H1 (cell line): ENCODE data around the gene PLEKHA1. TPM values are rescaled to one million over a fixed set of nuclear protein-coding genes. Genes with fewer than 3 reads are reported as not detected.

Experiments
- CTCF ChIA-PET: fragments of 300-600 bp; sonication (Branson Sonifier 250); formaldehyde crosslinking; loops from one replicate; lab custom pipeline; 2021; ENCODE audit not compliant: partially characterized antibody; lab: Charles Lee
- POLR2A ChIA-PET: fragments of 300-600 bp; sonication (Branson Sonifier 250); formaldehyde crosslinking; loops from one replicate; lab custom pipeline; 2021; ENCODE audit warnings: inconsistent platforms; ENCODE audit not compliant: partially characterized antibody; lab: Charles Lee
- DNase-seq, 2 experiments: peaks; one replicate each; pipeline versions ENCODE4 v3.0.0 to v3.0.0-alpha.2; 2010 to 2022; ENCODE audit warnings: low spot score in 2 of 2, low read depth in 1 of 2, mixed read lengths in 1 of 2
- FAIRE-seq: peaks from 2 replicates; lab custom pipeline; 2011; peaks lifted over from hg19 to GRCh38; lab: Jason Lieb, UNC
- H2AFZ ChIP-seq: 2 replicates; pipeline ENCODE4 v1.8.1; 2012; ENCODE audit warnings: low read length, inconsistent platforms
- H2AK5ac ChIP-seq: 2 replicates; pipeline ENCODE4 v1.6.1; 2013; ENCODE audit warnings: low read depth, low read length
- H2BK120ac ChIP-seq: replicated peaks from 2 replicates; pipeline ENCODE3; 2013; ENCODE audit warnings: low read depth, low read length, inconsistent platforms
- H2BK12ac ChIP-seq: 2 replicates; pipeline ENCODE4 v1.6.1; 2013; ENCODE audit warnings: low read depth, low read length
- H2BK15ac ChIP-seq: 2 replicates; pipeline ENCODE4 v1.6.1; 2013; ENCODE audit warnings: low read length
- H2BK20ac ChIP-seq: 2 replicates; pipeline ENCODE4 v1.6.1; 2013; ENCODE audit warnings: low read length
- H2BK5ac ChIP-seq: 2 replicates; pipeline ENCODE4 v1.6.1; 2013; ENCODE audit warnings: low read depth, low read length
- H3K14ac ChIP-seq: 2 replicates; pipeline ENCODE4 v1.6.1; 2013; ENCODE audit warnings: inconsistent platforms; ENCODE audit not compliant: insufficient read length
- H3K18ac ChIP-seq: 2 replicates; pipeline ENCODE4 v1.6.1; 2013; ENCODE audit warnings: low read length; ENCODE audit errors: extremely low read depth
- H3K23ac ChIP-seq: 2 replicates; pipeline ENCODE4 v1.6.1; 2013; ENCODE audit warnings: inconsistent platforms; ENCODE audit not compliant: insufficient read length
- H3K23me2 ChIP-seq: 2 replicates; pipeline ENCODE4 v1.6.1; 2013; ENCODE audit warnings: low read depth, low read length
- H3K27ac ChIP-seq: 2 replicates; pipeline ENCODE4 v1.6.1; 2011; ENCODE audit warnings: low read depth, low read length, inconsistent platforms
- H3K27me3 ChIP-seq, 4 experiments: replicated peaks in 1 of 4; 1 replicate in 1 of 4; 2 replicates in 3 of 4; pipeline versions ENCODE4 v1.6.1 to v1.8.1; 2011 to 2013; ENCODE audit warnings: low read length in 3 of 4, mild to moderate bottlenecking in 3 of 4, inconsistent platforms in 2 of 4, mixed read lengths in 2 of 4, moderate library complexity in 1 of 4; ENCODE audit not compliant: control insufficient read depth in 3 of 4, insufficient read depth in 3 of 4; ENCODE audit errors: extremely low read depth in 1 of 4
- H3K36me3 ChIP-seq, 4 experiments: 2 replicates each; pipeline versions ENCODE4 v1.6.1 to v1.8.1; 2011 to 2013; ENCODE audit warnings: mild to moderate bottlenecking in 4 of 4, low read length in 3 of 4, moderate library complexity in 2 of 4, control low read depth in 1 of 4, inconsistent platforms in 1 of 4; ENCODE audit not compliant: insufficient read depth in 4 of 4, control insufficient read depth in 2 of 4
- H3K4ac ChIP-seq: replicated peaks from 2 replicates; pipeline ENCODE3; 2013; ENCODE audit warnings: low read length, low read depth, mixed read lengths, inconsistent platforms; ENCODE audit not compliant: insufficient read length
- H3K4me1 ChIP-seq, 4 experiments: replicated peaks in 1 of 4; 1 replicate in 1 of 4; 2 replicates in 3 of 4; pipeline versions ENCODE4 v1.6.1 to v1.8.1; 2011 to 2013; ENCODE audit warnings: low read length in 3 of 4, inconsistent platforms in 2 of 4, mixed read lengths in 1 of 4; ENCODE audit not compliant: insufficient read depth in 4 of 4, control insufficient read depth in 3 of 4
- H3K4me2 ChIP-seq, 2 experiments: 2 replicates each; pipeline versions ENCODE4 v1.6.1 to v1.8.1; 2011 to 2013; ENCODE audit warnings: low read depth in 2 of 2, low read length in 2 of 2, control low read depth in 1 of 2, inconsistent platforms in 1 of 2, mild to moderate bottlenecking in 1 of 2; ENCODE audit not compliant: insufficient read depth in 1 of 2
- H3K4me3 ChIP-seq, 4 experiments: fragments of 200-600, 300-600 bp in 1 of 4; sonication (generic), shearing (Covaris generic), sonication (Bioruptor Twin) in 1 of 4; 2 replicates each; pipeline versions ENCODE4 v1.5.1 to v1.8.1; 2011 to 2016; ENCODE audit warnings: low read length in 4 of 4, low read depth in 3 of 4, control low read depth in 2 of 4, inconsistent platforms in 2 of 4, mild to moderate bottlenecking in 2 of 4, mixed read lengths in 1 of 4, moderate library complexity in 1 of 4; ENCODE audit not compliant: insufficient read depth in 2 of 4; ENCODE audit errors: extremely low read depth in 1 of 4
- H3K56ac ChIP-seq: replicated peaks from 2 replicates; pipeline ENCODE3; 2013; ENCODE audit warnings: low read depth, mild to moderate bottlenecking, mixed read lengths, low read length, inconsistent platforms; ENCODE audit not compliant: insufficient read length
- H3K79me1 ChIP-seq: 2 replicates; pipeline ENCODE4 v1.6.1; 2013; ENCODE audit warnings: low read depth, low read length, control low read depth
- H3K79me2 ChIP-seq, 2 experiments: 2 replicates each; pipeline versions ENCODE4 v1.6.1 to v1.8.1; 2012 to 2013; ENCODE audit warnings: low read length in 2 of 2, mild to moderate bottlenecking in 2 of 2, inconsistent platforms in 1 of 2; ENCODE audit not compliant: insufficient read depth in 2 of 2, control insufficient read depth in 1 of 2
- H3K9ac ChIP-seq, 4 experiments: replicated peaks in 1 of 4; 1 replicate in 1 of 4; 2 replicates in 3 of 4; pipeline versions ENCODE4 v1.6.1 to v1.8.1; 2011 to 2013; ENCODE audit warnings: low read depth in 3 of 4, low read length in 3 of 4, control low read depth in 2 of 4, mild to moderate bottlenecking in 2 of 4, moderate library complexity in 2 of 4, inconsistent platforms in 1 of 4; ENCODE audit errors: extremely low read depth in 1 of 4
- H3K9me3 ChIP-seq, 2 experiments: 2 replicates each; pipeline versions ENCODE4 v1.6.1 to v1.8.1; 2012 to 2013; ENCODE audit warnings: mild to moderate bottlenecking in 2 of 2, moderate library complexity in 2 of 2, control low read depth in 1 of 2, inconsistent platforms in 1 of 2, low read depth in 1 of 2, low read length in 1 of 2, mixed read lengths in 1 of 2; ENCODE audit not compliant: insufficient read depth in 2 of 2
- H4K20me1 ChIP-seq, 2 experiments: replicated peaks in 1 of 2; 2 replicates each; pipeline versions ENCODE3 to v1.8.1; 2011 to 2013; ENCODE audit warnings: inconsistent platforms in 2 of 2, low read length in 2 of 2, mild to moderate bottlenecking in 1 of 2; ENCODE audit not compliant: insufficient read depth in 2 of 2, control insufficient read depth in 1 of 2
- H4K5ac ChIP-seq: 2 replicates; pipeline ENCODE4 v1.6.1; 2013; ENCODE audit warnings: low read length, low read depth, mixed read lengths, inconsistent platforms; ENCODE audit not compliant: insufficient read length
- H4K8ac ChIP-seq: 2 replicates; pipeline ENCODE4 v1.8.0; 2013; ENCODE audit warnings: mild to moderate bottlenecking, moderate library complexity, low read length, inconsistent platforms; ENCODE audit not compliant: insufficient read depth; ENCODE audit errors: extremely low read depth
- H4K91ac ChIP-seq: replicated peaks from 2 replicates; pipeline ENCODE3; 2013; ENCODE audit warnings: low read length, mixed read lengths, inconsistent platforms; ENCODE audit not compliant: insufficient read length
- BCL11A ChIP-seq, 2 experiments: IDR thresholded peaks; one replicate each; pipeline ENCODE4 v1.6.1; 2011; ENCODE audit warnings: low read depth in 2 of 2, low read length in 2 of 2, mild to moderate bottlenecking in 2 of 2
- HDAC2 ChIP-seq, 2 experiments: fragments of 300-600 bp in 1 of 2; sonication (generic) in 1 of 2; IDR thresholded peaks; 2 replicates each; pipeline ENCODE4 v1.6.1; 2011 to 2012; ENCODE audit warnings: low read depth in 2 of 2, low read length in 2 of 2, mild to moderate bottlenecking in 2 of 2, moderate library complexity in 2 of 2, borderline replicate concordance in 1 of 2, inconsistent platforms in 1 of 2
- KDM4A ChIP-seq: IDR thresholded peaks from one replicate; pipeline ENCODE4 v1.7.1; 2012; ENCODE audit warnings: low read depth, mild to moderate bottlenecking, moderate library complexity, low read length, inconsistent platforms; ENCODE audit not compliant: severe bottlenecking
- POLR2A ChIP-seq, 2 experiments: IDR thresholded peaks; 1 replicate in 1 of 2; 2 replicates in 1 of 2; pipeline ENCODE4 v1.6.1; 2011; ENCODE audit warnings: low read depth in 2 of 2, low read length in 2 of 2, mild to moderate bottlenecking in 2 of 2; ENCODE audit errors: control extremely low read depth in 1 of 2
- SP4 ChIP-seq: IDR thresholded peaks from 2 replicates; pipeline ENCODE4 v1.6.1; 2012; ENCODE audit warnings: low read length, inconsistent platforms
- TAF7 ChIP-seq: optimal IDR thresholded peaks from 2 replicates; pipeline ENCODE3; 2011; ENCODE audit warnings: low read depth, mild to moderate bottlenecking, inconsistent platforms, low read length, moderate library complexity, borderline replicate concordance
- WGBS, 2 experiments: shearing (Covaris generic) in 1 of 2; methylation state at CpG; one replicate each; pipeline versions ENCODE4 v1.1.6 to v1.1.7; 2013 to 2015; ENCODE audit warnings: low lambda C conversion rate in 2 of 2, mixed read lengths in 2 of 2, inconsistent platforms in 1 of 2, low coverage in 1 of 2, missing lambda C conversion rate in 1 of 2; ENCODE audit not compliant: insufficient replicate concordance in 2 of 2, insufficient coverage in 1 of 2, insufficient read length in 1 of 2; ENCODE audit errors: extremely low coverage in 1 of 2, missing lambda C conversion rate in 1 of 2; 5-methylcytosine and 5-hydroxymethylcytosine counted together
- polyA plus RNA-seq, 7 experiments: library from polyadenylated mRNA; depleted of rRNA in 3 of 7; stranded (reverse) in 5 of 7; unstranded in 2 of 7; fragments of >200 nt in 5 of 7; fragments of 200-250 nt in 2 of 7; gene quantifications; 1 replicate in 5 of 7; 2 replicates in 1 of 7; 4 replicates in 1 of 7; pipeline versions ENCODE4 v1.2.1 to v1.2.3, GENCODE V29; 2011 to 2013; ENCODE audit warnings: missing spikeins in 2 of 7, mixed read lengths in 2 of 7
- total RNA-seq: library from RNA; stranded (reverse); fragmentation: NEBNext Ultra II Directional; extraction: Animal tissue kit (Norgen Biotek cat#: 25700); gene quantifications from 2 replicates; pipeline ENCODE4 v1.2.1, GENCODE V29; 2021

PLEKHA1 gene
- total and polyA plus RNA-seq, 2 of the 8 experiments (the other 6 are each of a cell fraction or from before 2014, with no cell fraction given): 15.6 to 39.7 TPM

DNA sequence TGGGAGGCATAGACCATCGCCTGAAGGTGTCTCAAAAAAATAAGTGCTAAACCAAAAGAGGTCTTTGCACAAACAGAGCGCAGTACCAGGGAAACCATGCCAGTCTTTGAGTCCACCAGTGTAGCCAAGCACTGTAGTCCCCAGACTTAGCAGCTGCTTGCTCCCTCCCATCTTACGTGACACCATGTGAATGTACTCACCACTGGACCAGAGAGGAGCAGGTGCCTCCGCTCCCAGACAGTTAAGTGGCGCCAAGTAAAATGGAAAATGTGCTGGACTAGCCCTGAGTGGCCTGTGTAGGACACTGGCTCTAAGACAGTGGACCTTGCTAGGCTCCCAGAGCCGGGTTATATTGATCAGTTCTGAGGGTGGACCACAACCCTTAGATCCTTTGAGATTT, 47.7 kb upstream of the PLEKHA1 start:
- no peaks in the 10 kb centered on the region for H3K9me3 ChIP-seq
- H3K9ac ChIP-seq: no peak overlapping the region
- H4K5ac ChIP-seq: no peak overlapping the region
- TF ChIP-seq SP4: no peak
- no peak for TF ChIP-seq KDM4A
- TF ChIP-seq TAF7: no peak
- no peak for TF ChIP-seq BCL11A (IDR thresholded peaks at IDR 0.05; ENCODE audit: low read depth in 2 of 2, low read length in 2 of 2)
- TF ChIP-seq HDAC2 (IDR thresholded peaks at IDR 0.05; ENCODE audit: borderline replicate concordance in 1 of 2, low read depth in 2 of 2, low read length in 2 of 2): no peak
- TF ChIP-seq POLR2A (IDR thresholded peaks at IDR 0.05; ENCODE audit: control extremely low read depth in 1 of 2, low read depth in 2 of 2, low read length in 2 of 2): no peak
- TF ChIP-seq, all 59 proteins: peak for 0
- Histone ChIP-seq H3K18ac (no peak overlapping the region), H2BK5ac (no peak overlapping the region), H3K27ac (no peak overlapping the region), H3K36me3 (no peaks in the 10 kb centered on the region), H2BK20ac (no peak overlapping the region), H2BK120ac (no peak overlapping the region), H3K4me1 (peaks cover 0 to 5% (median 3%) of the 10 kb centered on the region in 4 experiments; a peak in 5 of 7 replicates), H3K23me2 (no peaks in the 10 kb centered on the region), H2AFZ (no peak overlapping the region), H3K79me1 (no peaks in the 10 kb centered on the region), H3K23ac (no peak overlapping the region), H4K20me1 (no peaks in the 10 kb centered on the region), H2BK12ac (no peak overlapping the region), H3K27me3 (no peaks in the 10 kb centered on the region), H3K4me2 (no peak overlapping the region), H3K4ac (no peak overlapping the region), H3K4me3 (no peak overlapping the region), H3K79me2 (no peaks in the 10 kb centered on the region), H2BK15ac (no peak overlapping the region), H3K56ac (no peak overlapping the region), H4K91ac (no peak overlapping the region), H3K14ac (peak overlapping the region; percentile 25), H4K8ac (no peak overlapping the region), H2AK5ac (no peak overlapping the region)
- DNase-seq: no peak
- FAIRE-seq: no peak
- ChIA-PET CTCF (interaction anchor here (1.3 kb wide), 1 partner anchor 108 kb away, joined by 6 read pairs; no protein-coding TSS in a partner anchor), POLR2A (no interaction called here)
- 86% methylated on average over 6 of the region's 6 CpGs; no CpG with 5 or more reads in 1 of the 2 experiments for WGBS, 2 experiments
